Epidermal melanocyte (primary cell): ENCODE data around the gene TMEM132E.

Experiments
- DNase-seq: peaks from one replicate; pipeline ENCODE4 v3.0.0; 2011; ENCODE audit warnings: low spot score; ENCODE audit not compliant: insufficient read length

The TMEM132E gene

DNA sequence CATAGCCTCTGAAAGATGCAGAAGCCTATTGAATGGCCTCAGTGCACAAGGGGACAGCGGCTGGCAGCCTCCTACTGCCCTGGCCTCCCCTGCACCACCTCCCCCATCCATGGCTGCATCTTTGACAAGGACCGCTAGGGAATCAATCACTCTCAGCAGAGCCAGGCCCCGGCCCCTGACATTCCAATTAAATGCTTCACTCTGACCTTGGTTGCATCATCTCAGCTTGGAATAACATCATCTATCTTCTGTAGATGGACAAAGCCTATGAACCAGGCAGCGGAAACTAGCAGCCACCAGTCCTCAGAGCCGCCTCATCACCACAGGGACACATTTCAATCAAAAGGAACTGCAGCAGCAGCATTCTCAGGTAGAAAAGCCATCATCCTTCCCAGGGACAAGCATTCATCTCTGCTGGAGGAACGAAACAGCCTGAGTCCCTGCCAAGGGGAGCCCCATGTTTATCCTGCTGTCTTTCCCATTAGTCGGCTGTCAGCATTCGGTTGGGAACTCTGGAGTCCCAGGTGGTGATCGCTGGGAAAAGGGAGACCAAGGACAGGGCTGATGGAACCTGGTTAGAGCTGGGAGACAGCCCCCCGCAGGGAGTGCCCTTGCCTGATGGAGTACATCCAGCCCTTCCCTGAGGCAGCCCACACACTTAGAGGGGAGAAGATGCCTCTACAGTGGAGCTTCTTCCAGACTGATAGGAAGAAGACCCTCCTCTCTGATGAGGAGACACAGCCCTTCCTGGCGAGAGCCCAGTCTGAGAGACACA lies 11.5 kb upstream of the TMEM132E start:
- no peak for DNase-seq

GRCh38 chr17:34568953-34569352 lies 10.4 kb upstream of the TMEM132E start:
- no peak for DNase-seq

DNA sequence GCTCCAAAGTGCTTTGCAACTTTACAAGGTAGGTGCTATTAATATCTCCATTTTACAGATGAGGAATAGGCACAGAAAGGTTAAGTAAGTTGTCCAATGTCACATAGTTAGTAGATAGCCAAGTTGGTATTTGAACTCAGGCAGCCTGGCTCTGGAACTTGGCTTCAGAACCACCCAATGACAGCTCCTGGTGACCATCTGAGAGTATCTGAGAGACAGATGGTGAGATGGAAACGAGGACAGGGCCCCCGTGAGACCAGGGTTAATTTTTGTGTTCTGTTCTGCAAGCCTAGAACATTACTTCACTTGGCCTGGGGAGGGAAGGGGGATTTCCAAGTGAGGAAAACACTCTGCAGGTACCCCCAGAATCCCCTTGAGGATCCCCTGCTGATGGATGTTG lies 9.8 kb upstream of the TMEM132E start:
- no peak for DNase-seq

- no peak for DNase-seq
Observed at GRCh38 chr17:34570506-34570905, 8.9 kb upstream of the TMEM132E start.

DNA sequence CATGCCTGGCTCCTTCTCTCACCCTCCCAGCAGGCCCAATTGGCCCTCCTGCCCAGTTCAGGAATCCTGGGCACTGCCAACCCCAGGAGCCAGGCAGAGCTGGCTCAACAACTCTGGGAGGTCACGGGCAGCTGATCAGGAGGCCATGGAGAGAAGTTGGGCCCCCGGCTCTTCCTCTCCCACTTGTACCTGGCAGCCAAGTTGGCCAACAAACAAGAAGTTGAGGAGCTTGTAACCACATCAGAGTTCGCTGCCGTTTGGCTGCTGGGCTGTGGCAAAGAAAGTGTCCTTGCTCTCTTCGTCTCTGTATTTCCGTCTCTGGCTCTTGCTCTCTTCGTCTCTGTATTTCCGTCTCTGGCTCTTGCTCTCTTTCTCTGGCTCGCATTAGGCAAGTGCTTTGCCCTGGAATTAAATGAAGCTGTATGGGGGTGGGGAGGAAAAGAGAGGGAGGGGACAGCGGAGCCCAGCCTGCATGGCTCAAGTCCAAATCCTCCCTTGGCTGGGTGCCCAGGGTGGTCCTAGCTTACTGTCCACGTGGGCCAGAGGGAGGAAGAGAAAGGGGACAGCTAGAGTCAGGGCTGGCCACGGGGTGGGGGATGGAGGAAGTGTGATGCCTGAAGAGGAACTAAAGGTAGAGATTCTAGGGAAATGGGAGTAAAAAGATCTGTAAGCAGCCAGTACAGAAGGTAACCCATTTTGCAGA lies 7.8 kb upstream of the TMEM132E start:
- DNase-seq = no peak

- DNase-seq = no peak
Observed at GRCh38 chr17:34572483-34572882, 6.9 kb upstream of the TMEM132E start.

- DNase-seq = no peak
Observed at GRCh38 chr17:34575182-34575581, 4.2 kb upstream of the TMEM132E start.

DNA sequence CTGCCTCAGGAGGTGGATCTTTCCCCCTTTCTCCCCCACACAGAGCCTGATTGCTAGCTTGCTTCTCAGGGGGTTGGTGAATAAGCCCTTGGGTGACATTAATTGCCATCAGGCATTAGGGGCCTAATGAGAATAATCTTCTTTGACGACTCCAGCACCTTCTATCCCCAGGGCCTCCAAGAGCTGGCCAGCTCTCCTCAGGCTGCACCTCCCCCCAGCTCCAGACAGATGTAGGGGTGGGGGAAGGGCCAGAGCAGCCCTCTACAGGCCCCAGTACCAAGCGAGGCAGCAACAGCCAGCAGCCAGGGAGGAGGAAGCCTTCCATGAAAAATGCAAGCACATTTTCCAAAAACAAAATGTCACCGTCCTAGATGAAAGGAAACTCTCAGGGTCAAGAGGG lies 1.4 kb upstream of the TMEM132E start:
- DNase-seq = no peak

- DNase-seq = no peak
Observed at GRCh38 chr17:34578656-34579016, 746 bp upstream of the TMEM132E start.

GRCh38 chr17:34579979-34580684 lies 750 bp downstream of the TMEM132E start:
- no peak for DNase-seq

GRCh38 chr17:34580685-34581445 lies 1.5 kb downstream of the TMEM132E start:
- no peak for DNase-seq

GRCh38 chr17:34581446-34582184 lies 2.2 kb downstream of the TMEM132E start:
- no peak for DNase-seq

GRCh38 chr17:34582185-34582900 lies 3.0 kb downstream of the TMEM132E start:
- DNase-seq = no peak

GRCh38 chr17:34582901-34583245 lies 3.5 kb downstream of the TMEM132E start:
- DNase-seq = no peak

- DNase-seq = no peak
Observed at GRCh38 chr17:34584805-34585416, 5.5 kb downstream of the TMEM132E start.

DNA sequence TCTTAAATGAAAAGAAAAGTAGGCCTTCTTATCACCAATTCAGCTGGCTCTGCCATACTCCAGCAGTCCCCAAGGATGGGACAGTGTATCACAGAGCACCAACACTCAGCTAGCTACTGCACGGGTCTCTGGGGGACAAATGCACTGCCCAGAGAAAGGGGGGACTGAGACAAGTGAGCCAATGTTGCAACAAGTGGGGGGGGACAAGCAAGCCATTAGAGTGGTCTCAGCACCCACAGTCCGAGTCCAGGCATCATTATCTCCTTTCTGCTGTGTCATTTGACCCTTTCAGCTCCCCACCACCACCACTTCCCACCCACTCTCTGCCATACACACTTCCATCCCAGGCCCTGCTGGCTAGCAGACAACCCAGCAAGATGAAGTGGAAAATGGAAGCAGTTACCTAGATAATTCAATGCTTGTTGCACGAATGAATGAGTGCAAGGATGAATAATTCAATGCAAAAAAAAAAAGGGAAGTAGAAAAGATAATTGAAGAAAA lies 7.0 kb downstream of the TMEM132E start:
- DNase-seq = no peak

DNA sequence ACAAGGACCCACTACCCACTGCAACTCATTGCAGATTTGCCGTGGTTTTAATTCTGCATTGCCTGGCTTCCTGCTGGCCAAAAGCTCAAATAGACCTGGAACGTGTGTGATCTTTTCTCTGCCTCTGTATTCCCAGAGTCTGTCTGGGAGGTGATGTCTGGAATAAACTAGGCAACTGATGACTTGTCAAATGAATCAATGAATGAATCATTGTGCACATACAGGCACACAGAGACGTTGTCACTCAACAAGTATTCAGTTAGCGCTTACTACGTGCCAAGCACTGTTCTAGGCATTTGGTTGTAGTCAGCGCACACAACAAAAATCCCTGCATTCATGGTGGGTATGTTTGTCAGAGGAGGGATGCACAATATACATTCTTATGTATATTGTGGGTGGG lies 8.9 kb downstream of the TMEM132E start:
- no peak for DNase-seq

DNA sequence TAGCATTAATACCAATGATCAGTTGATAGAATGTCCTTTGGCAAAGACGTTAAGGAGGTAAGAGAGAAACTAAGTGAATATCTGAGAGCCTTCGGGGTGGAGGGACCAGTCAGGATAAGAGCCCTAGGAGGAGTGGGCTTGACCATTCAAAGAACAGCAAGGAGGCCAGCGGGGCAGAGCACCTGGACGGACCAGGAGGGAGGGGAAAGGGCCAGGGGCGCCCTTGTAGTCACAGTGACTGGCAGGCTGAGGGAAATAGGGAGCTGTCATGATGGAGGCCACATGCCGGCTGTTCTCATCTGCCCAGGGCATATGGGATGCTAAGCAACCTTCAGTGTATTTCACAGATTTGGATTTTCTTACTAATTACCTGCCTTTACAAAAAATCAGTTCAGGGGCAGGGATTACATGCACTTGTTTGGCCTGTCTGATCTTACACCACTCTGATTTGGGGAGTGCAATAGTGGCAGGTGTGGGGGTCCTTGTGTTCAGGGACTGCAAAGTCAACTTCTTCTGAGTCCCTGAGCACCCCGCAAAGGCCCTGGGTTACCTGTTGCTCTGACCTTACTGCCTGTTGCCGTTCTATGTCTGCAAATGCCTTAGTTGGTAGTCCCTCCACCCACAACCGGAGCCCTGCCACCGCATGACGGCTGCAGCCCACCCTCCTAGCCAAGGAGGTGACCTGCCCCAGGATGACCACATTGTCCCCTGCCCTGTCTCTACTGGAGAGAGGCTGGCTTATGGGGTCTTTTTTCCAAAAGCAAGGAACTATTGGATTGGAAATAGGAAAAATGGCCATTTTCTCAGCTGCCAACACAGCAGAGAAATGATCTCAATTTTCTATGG lies 10.0 kb downstream of the TMEM132E start:
- no peak for DNase-seq

DNA sequence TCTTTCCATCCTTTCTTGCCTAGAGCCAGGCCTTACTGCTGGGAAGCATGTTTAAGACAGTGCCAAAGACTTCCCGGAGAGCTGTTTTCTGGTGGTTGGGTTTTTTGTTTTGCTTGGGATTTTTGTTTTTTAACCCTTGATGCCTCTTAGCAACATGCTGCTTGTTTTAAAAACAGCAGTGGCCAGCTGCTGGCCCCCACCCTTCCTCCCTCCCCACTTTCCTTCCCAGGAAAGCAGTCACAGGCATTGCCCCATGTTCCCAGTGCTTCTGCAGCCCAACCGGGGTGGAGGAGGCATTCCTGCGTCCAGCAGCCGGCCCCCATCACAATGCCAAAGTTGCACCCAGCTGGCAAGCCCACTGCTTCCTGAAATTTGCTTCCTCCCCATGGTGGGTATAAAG lies 12.6 kb downstream of the TMEM132E start:
- no peak for DNase-seq
